OCI-LY1 (cell line): ENCODE results near the gene SLC35F3.

Experiments
- H2AFZ ChIP-seq: fragments of 200-600 bp; sonication (generic), shearing (Covaris generic); 2 replicates; pipeline ENCODE4 v1.6.0; 2014; ENCODE audit warnings: antibody characterized with exemption, mild to moderate bottlenecking, low read length
- H3F3A ChIP-seq: fragments of 200-600 bp; sonication (generic), shearing (Covaris generic); 2 replicates; pipeline ENCODE4 v1.6.0; 2014; ENCODE audit warnings: mild to moderate bottlenecking, antibody characterized with exemption, low read length, moderate library complexity; ENCODE audit not compliant: insufficient read depth
- H3K27ac ChIP-seq: fragments of 200-600 bp; sonication (generic); 2 replicates; pipeline ENCODE4 v1.5.1; 2014; ENCODE audit warnings: low read length, mixed run types, mild to moderate bottlenecking, low read depth; ENCODE audit not compliant: poor library complexity, severe bottlenecking
- H3K27me3 ChIP-seq: fragments of 200-600 bp; sonication (generic); 2 replicates; pipeline ENCODE4 v1.6.0; 2014; ENCODE audit warnings: antibody characterized with exemption, mild to moderate bottlenecking, low read length, moderate library complexity; ENCODE audit not compliant: insufficient read depth
- H3K36me3 ChIP-seq: fragments of 200-600 bp; sonication (generic); 2 replicates; pipeline ENCODE4 v1.6.1; 2014; ENCODE audit warnings: mild to moderate bottlenecking, antibody characterized with exemption, low read length, moderate library complexity, mixed read lengths; ENCODE audit not compliant: insufficient read depth
- H3K4me1 ChIP-seq: fragments of 200-600 bp; sonication (generic); 2 replicates; pipeline ENCODE4 v1.5.1; 2014; ENCODE audit warnings: mild to moderate bottlenecking, low read length, moderate library complexity; ENCODE audit not compliant: insufficient read depth, severe bottlenecking
- H3K4me2 ChIP-seq: fragments of 200-600 bp; sonication (generic), shearing (Covaris generic); 2 replicates; pipeline ENCODE4 v1.6.1; 2014; ENCODE audit warnings: low read length
- H3K4me3 ChIP-seq: fragments of 200-600 bp; sonication (generic); 2 replicates; pipeline ENCODE4 v1.5.1; 2014; ENCODE audit warnings: low read length, low read depth, mild to moderate bottlenecking, mixed read lengths; ENCODE audit not compliant: poor library complexity, severe bottlenecking
- H3K79me2 ChIP-seq: fragments of 200-600 bp; shearing (Covaris generic); 2 replicates; pipeline ENCODE4 v1.6.1; 2016; ENCODE audit warnings: mixed run types, low read length, mixed read lengths; ENCODE audit not compliant: insufficient read depth
- H3K9ac ChIP-seq: fragments of 200-600 bp; sonication (generic), shearing (Covaris generic); 2 replicates; pipeline ENCODE4 v1.6.1; 2014; ENCODE audit warnings: mild to moderate bottlenecking, low read length, mixed read lengths
- H3K9me2 ChIP-seq: fragments of 200-600 bp; sonication (generic), shearing (Covaris generic); 2 replicates; pipeline ENCODE4 v1.6.1; 2014; ENCODE audit warnings: low read depth, mild to moderate bottlenecking, low read length, mixed read lengths
- H3K9me3 ChIP-seq: fragments of 200-600 bp; shearing (Covaris generic); 2 replicates; pipeline ENCODE4 v1.6.1; 2014; ENCODE audit warnings: low read length, mixed read lengths
- H4K20me1 ChIP-seq: fragments of 200-600 bp; sonication (generic), shearing (Covaris generic); 2 replicates; pipeline ENCODE4 v1.6.0; 2016; ENCODE audit warnings: mild to moderate bottlenecking, low read length; ENCODE audit not compliant: insufficient read depth
- CTCF ChIP-seq: fragments of 200-600 bp; sonication (generic), shearing (Covaris generic); IDR thresholded peaks from 2 replicates; pipeline ENCODE4 v1.5.1; 2017; ENCODE audit warnings: mild to moderate bottlenecking, antibody characterized with exemption, low read length, moderate library complexity, mixed read lengths
- EZH2 ChIP-seq: fragments of 200-600 bp; sonication (generic), shearing (Covaris generic); IDR thresholded peaks from 2 replicates; pipeline ENCODE4 v1.8.0; 2017; ENCODE audit warnings: borderline replicate concordance, mixed run types, mild to moderate bottlenecking, antibody characterized with exemption, low read length, moderate library complexity, mixed read lengths

The SLC35F3 gene

GRCh38 chr1:233972563-233972950 is 68.1 kb downstream of the SLC35F3 start:
- no peak overlapping the region for H3K9ac ChIP-seq
- no peaks in the 10 kb centered on the region for H3K27me3 ChIP-seq
- no peaks in the 10 kb centered on the region for H3K4me1 ChIP-seq
- TF ChIP-seq CTCF (no peak), EZH2 (no peak)
- no peak overlapping the region for H2AFZ ChIP-seq
- H3F3A ChIP-seq, result no peaks in the 10 kb centered on the region
- H3K4me2 ChIP-seq, result no peak overlapping the region
- no peaks in the 10 kb centered on the region for H3K9me2 ChIP-seq
- no peak overlapping the region for H3K27ac ChIP-seq
- H3K36me3 ChIP-seq, result no peaks in the 10 kb centered on the region
- no peaks in the 10 kb centered on the region for H3K9me3 ChIP-seq
- no peaks in the 10 kb centered on the region for H4K20me1 ChIP-seq
- H3K4me3 ChIP-seq, result no peak overlapping the region
- no peaks in the 10 kb centered on the region for H3K79me2 ChIP-seq

GRCh38 chr1:233972951-233973635 is 68.6 kb downstream of the SLC35F3 start:
- no peak overlapping the region for H3K9ac ChIP-seq
- H3K9me3 ChIP-seq, result no peaks in the 10 kb centered on the region
- no peaks in the 10 kb centered on the region for H3K9me2 ChIP-seq
- H3K79me2 ChIP-seq, result no peaks in the 10 kb centered on the region
- H3K4me1 ChIP-seq, result no peaks in the 10 kb centered on the region
- no peak overlapping the region for H3K27ac ChIP-seq
- no peak overlapping the region for H3K4me3 ChIP-seq
- no peaks in the 10 kb centered on the region for H4K20me1 ChIP-seq
- no peaks in the 10 kb centered on the region for H3F3A ChIP-seq
- no peak overlapping the region for H3K4me2 ChIP-seq
- no peaks in the 10 kb centered on the region for H3K36me3 ChIP-seq
- TF ChIP-seq EZH2 (no peak), CTCF (no peak)
- no peak overlapping the region for H2AFZ ChIP-seq
- H3K27me3 ChIP-seq, result no peaks in the 10 kb centered on the region

- no peak overlapping the region for H3K9ac ChIP-seq
- no peak overlapping the region for H3K4me2 ChIP-seq
- H2AFZ ChIP-seq, result no peak overlapping the region
- H3K27me3 ChIP-seq, result no peaks in the 10 kb centered on the region
- H3K36me3 ChIP-seq, result no peaks in the 10 kb centered on the region
- H3F3A ChIP-seq, result no peaks in the 10 kb centered on the region
- no peak overlapping the region for H3K4me3 ChIP-seq
- H3K79me2 ChIP-seq, result no peaks in the 10 kb centered on the region
- H3K9me2 ChIP-seq, result no peaks in the 10 kb centered on the region
- H3K9me3 ChIP-seq, result no peaks in the 10 kb centered on the region
- no peaks in the 10 kb centered on the region for H3K4me1 ChIP-seq
- H3K27ac ChIP-seq, result no peak overlapping the region
- TF ChIP-seq CTCF, result no peak
- no peak for TF ChIP-seq EZH2
- H4K20me1 ChIP-seq, result no peaks in the 10 kb centered on the region
Measured at GRCh38 chr1:233975486-233975885, 71.0 kb downstream of the SLC35F3 start.
